GM19238 (cell line): ENCODE measurements around the gene TMEM248.
A peak's percentile ranks its signal among the peaks of the same experiment; 100 is the strongest.
"Not testable (repeated sequence)": the region's sequence is repeated elsewhere in the genome, so short reads cannot be mapped to it uniquely, and the experiment has no call there.

Source experiments
- DNase-seq: peaks from one replicate; pipeline ENCODE4 v3.0.0; 2011; ENCODE audit warnings: low spot score; ENCODE audit not compliant: insufficient read length

The TMEM248 gene

DNA sequence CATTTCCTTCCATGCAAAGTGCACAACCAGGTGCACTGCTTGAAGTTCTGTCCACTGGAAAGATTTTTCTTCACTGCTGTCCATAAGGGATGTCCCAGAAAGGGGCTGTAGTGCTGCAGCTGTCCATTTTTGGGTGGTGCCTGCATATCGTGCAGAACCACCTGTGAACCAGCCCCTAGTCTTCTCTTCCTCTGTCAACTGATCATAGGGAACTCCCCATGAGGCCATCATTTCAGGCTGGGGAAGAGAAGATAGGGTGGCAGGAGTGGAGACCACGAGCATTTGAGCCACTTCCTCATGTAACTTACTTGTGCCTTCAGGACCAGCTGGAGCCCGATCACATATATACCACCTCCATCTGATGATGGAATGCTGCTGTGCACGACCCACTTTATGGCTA, 12.4 kb upstream of the TMEM248 start:
- not testable (repeated sequence) for DNase-seq

DNA sequence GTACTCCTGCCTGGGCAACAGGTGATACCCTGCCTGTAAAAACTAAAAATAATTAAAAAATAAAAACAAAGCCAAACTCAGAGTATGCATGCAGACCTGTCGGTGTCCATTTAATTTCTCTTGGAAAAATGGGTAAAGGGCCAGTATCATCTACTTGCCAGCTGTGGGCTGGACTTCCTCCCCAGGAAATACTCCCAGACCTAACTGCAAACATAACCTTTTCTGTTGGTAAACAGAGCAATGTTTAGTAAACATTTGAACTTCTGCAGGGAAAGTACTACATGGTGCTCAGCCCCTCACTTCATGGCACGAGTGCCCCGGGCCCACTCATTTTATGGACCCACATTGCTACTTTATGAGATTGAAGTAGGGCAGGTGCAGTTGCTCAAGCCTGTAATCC, 10.2 kb upstream of the TMEM248 start:
- no peak for DNase-seq

DNA sequence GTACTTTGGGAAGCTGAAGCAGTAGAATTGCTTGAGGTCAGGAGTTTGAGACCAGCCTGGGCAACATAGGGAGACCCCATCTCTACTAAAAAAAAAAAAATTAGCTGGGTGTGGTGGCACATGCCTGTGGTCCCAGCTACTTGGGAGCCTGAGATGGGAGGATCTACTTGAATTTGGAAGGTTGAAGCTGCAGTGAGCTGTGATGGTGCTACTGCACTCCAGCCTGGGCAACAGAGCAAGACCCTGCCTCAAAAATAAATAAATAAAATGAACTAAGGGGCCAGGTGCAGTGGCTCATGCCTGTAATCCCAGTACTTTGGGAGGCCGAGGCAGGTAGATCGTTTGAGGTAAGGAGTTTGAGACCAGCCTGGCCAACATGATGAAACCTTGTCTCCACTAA, 9.8 kb upstream of the TMEM248 start:
- DNase-seq: not testable (repeated sequence)

DNA sequence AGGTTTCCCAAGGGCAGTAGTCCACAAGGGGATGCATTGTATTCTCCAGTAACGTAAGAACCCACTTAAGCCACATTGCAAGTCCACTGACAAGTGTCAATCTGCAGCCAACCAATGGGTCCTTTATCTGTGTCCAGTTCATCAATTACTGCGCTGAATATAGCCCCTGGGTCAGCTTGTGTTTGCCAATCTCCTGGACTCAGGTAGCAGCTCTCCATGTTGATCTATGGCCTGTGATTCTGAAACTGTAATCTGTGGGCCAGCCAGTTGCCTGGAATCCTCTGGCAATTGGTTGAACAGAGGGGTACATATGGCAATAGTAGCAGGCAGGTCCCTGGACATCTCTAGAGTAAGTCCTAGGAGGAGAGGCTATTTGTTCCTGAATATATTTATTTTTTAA, 8.8 kb upstream of the TMEM248 start:
- no peak for DNase-seq

DNA sequence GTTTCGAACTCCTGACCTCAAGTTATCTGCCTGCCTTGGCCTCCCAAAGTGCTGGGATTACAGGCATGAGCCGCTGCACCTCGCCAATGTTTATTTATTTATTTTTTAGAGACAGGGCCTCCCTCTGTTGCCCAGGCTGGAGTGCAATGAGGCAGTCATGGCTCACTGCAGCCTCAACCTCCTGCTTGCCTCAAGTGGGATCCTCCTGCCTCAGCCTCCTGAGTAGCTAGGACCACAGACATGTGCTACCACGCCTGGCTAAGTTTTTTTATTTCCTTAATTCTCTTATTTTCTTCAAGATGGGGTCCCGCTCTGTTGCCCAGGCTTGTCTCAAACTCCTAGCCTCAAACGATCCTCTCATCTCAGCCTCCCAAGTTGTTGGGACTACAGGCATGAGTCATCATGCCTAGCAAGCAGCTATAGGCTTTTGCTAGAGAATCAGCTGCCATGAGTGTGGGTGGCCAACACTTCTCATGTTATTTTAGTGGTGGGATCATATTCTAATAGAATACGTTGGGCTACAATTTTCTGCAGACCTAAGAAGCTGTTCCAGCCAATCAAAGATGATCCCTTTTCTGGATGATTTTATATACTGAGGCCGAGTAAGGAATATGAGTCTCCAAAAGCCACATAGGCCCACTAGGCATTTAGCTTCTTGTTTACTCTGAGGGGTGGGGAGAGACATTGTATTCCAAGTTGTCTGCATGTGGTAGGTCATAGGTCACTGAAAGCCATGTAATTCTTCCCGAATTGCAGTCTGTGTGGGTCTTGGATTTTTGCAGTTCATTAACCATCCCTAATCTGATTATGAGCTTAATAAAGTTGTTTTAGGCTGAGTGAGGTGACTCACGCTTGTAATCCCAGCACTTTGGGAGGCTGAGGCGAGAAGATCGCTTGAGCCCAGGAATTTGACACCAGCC, 7.6 kb upstream of the TMEM248 start:
- DNase-seq: no peak

DNA sequence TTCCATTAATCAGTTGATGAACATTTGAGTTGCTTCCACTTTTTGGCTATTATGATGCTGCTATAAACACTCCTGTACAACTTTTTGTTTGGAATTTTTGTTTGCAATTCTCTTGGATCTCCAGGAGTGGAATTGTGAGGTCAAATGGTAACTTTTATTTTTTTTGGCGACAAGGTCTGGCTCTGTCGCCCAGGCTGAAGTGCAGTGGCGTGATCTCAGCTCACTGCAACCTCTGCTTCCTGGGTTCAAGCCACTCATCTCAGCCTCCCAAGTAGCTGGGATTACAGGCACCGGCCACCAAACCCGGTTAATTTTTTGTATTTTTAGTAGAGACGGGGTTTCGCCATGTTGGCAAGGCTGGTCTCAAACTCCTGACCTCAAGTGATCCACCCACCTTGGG, 3.1 kb upstream of the TMEM248 start:
- not testable (repeated sequence) for DNase-seq

DNA sequence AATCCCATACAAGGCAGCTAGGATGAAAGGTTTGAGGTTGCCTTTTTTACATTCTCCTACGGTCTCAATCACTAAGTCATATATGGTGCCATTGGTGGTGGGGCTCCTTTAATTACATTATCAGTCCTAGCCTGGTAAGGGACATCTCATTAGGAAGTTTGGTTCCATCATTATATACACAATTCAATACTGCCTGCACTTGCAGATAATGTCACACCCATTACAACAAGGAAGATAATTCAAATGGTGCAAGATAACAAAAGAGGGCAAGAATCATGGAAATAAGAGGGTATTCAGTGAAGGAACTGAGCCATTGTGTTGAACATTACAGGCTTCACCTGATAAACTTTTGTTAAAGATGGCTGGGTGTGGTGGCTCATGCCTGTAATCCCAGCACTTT, 1.7 kb upstream of the TMEM248 start:
- DNase-seq: no peak

DNA sequence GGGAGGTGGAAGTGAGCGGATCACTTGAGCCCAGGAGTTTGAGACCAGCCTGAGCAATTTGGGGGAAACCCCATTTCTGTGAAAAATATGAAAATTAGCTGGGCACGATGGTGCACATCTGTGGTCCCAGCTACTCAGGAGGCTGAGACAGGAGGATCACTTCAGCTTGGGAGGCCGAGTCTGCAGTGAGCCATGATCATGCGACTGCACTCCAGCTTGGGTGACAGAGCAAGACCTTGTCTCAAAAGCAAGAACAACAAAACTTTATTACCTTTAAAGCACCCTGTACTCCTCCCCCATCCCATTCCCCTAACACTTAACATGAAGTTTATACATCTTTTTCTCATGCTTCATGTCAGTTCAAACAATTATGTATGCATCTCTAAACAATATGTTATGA, 1.3 kb upstream of the TMEM248 start:
- DNase-seq: no peak

DNA sequence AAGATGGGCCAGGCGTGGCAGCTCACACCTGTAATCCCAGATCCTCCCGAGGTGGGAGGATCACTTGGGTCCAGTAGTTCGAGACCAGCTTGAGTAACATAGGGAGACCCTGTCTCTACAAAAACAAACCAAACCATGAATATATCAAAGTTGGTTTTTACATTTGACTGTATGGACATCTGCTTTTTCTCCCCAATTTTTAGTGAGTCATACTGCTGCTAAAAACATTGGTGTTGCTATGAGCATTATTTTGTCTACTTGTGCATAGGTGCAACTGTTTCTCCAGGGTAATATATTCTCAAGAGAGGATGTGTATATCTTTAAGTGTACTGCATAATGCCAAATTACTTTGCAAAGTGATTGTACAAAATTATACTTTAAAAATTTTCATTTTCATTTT, 769 bp upstream of the TMEM248 start:
- no peak for DNase-seq

DNA sequence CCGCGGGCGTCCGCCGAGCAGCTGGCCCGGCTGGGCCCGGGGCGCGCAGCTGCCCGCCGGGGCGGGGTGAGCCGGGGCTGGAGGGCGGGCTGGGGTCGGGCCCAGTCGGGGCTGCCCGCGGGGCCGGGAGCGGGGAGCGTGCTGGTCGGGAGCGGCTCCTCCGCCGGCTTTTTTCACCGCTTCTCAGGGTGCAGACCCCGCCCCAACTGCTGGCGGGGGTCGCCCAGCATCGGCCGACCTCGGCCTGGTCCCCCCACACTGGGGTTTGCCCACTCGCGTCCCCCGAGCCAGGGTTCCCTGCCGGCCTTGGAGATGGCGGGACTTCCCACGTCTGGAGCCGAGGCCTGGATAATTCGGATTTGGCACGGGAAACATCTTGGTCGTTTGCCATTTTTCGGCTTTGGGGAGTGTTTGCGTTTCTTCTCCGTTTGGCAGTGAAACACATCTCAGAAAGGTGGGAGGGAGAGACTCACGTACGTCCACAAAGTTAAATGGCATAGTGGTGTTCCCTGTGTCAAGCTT, 432 bp downstream of the TMEM248 start:
- DNase-seq: peak; percentile 28

DNA sequence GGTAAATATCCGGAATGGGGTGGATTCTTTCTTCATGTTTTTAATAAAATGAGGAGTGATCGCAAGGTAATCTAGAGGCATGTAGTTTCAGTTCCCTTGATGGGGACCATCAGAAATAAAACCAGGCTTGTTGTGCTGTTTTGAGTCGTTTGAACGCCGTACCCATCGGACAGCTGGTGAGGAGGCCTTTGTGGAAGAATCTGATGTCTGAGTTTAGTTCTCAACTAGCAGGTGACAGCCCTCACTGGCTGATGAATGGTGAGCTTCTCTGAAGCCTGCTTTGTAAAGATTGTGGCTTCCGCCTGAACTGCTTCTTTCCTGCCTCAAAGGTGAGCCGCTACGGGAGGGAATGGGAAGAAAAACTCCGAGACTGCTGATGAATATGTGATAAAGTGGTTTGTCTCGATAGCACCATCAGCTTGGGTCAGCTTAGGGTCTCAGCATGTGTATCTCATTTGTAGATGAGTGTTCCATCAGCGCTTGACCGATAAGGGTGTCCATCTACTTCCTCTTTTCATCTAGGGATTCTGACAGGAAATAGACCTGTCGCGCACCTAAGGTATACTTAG, 977 bp downstream of the TMEM248 start:
- DNase-seq: peak; percentile 34

DNA sequence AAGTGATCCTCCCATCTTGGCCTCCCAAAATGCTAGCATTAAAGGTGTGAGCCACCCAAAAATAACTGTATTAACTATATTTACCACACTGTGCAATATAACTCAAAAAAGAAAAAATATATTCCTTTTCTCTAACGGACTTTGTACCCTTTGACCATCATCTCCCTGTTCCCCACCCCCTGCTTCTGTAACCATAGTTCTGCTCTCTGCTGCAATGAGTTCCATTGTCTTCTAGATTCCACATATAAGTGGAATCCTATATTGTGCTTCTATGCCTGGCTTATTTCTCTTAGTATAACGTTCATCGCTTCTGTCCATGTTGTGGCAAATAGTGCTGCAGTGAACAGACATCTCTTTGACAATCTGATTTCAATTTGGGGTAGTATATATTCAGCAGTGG, 4.2 kb downstream of the TMEM248 start:
- DNase-seq: no peak

DNA sequence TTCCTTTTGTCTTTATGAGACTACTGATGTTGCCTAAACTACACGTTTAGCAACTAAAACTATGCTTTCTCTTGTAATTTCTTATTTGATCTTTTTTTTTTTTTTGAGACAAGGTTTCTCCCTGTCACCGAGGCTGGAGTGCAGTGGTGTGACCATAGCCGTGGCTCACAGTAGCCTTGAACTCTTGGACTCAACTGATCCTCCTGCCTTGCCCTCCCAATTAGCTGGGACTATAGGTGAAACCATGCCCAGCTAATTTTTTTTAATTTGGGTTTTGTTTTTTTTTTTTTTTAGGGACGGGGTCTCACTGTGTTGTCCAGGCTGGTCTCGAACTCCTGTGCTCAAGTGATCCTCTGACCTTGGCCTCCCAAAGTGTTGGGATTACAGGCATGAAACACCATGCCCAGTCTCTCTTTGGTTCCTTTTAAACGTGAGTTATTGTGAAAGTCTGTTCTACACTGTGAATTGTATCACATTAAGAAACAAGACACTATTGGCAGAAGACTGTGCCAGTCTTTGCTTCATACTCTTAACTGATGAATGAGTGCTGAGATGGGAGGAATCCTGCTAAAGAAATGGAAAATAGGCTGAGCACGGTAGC, 6.4 kb downstream of the TMEM248 start:
- no peak for DNase-seq

DNA sequence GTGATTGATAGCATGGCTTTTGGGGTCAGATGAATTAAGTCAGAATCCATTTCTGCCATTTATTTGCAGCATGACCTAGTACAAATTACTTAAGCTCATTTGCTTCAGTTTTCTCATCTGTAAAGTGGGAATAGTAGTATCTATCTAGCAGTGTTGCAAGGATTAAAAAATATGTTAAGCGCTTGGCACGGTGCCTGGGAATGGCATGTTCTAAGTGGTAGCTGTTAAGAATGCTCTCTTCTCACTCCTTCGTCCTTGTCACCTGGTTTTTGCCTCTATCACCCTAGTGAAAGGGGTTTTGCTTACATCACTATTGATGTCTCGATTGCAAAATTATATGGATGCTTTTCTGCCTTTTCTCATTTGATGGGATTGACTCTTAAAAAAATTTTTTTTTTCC, 7.4 kb downstream of the TMEM248 start:
- DNase-seq: no peak

DNA sequence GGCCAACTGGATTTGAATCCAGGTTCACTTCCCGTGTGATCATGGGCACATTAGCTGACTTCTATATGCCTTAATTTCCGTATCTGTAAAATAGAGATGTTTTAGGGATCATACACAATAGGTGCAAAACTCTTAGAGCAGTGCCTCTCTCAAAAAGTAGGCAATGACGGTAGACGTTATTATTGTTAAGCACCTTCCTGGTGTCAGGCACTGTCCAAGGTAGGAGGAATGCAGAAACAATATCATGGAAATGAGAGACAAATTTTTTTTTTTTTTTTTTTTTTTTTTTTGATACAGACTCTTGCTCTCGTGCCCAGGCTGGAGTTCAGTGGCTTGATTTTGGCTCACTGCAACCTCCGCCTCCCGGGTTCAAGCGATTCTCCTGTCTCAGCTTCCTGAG, 8.1 kb downstream of the TMEM248 start:
- no peak for DNase-seq

DNA sequence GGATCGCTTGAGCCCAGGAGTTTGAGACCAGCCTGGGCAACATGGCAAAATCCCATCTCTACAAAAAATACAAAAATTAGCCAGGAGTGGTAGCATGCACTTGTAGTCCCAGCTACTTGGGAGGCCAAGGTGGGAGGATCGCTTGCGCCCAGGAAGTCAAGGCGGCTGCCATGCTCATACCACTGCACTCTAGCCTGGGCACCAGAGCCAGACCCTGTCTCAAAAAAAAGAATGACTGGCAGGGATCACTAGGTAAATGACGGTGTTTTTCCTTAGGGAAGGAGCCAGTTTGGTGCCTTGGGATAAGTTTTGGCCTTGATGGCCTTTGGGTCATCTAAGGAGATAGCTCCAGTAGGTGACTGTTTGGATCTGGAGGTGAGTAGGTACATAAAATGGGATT, 8.9 kb downstream of the TMEM248 start:
- DNase-seq: no peak

DNA sequence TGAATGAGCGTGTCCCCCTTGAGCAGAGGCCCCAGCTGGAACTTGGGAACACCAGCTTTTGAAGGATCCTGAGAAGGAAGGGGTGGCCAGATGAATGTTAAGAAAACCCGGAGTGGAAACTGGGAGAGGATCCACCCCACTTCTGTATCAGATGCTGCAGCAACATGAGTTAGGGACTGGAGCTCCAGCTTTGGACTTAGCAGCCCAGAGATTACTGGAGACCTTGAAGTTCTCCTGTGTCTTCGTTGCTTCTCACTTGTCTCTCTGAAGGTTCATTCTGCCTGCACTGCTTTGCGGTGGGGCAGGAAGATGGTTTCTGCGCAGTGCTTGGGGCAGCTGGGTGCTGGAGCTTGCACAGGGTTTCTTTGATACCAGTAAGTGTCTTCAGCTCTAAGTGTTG, 9.3 kb downstream of the TMEM248 start:
- DNase-seq: no peak

DNA sequence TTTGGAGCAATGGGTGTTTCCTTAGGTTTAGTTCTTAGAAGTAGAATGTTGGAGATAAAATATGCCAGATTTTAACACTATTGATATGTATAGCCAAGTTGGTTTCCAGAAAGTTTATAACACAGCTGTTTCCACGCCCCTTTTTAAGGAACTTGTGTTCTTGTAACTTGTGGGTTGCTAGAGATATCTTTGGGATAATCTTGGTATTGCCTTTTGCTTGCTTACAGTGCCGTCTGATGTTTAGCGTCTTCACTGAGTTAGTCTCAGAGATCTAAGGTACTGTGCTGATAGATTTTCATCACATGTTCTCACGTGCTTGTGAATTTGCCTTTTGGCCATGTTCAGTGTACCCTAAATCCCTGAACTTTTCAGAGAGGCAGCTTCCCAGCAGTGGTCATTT, 12.4 kb downstream of the TMEM248 start:
- no peak for DNase-seq

DNA sequence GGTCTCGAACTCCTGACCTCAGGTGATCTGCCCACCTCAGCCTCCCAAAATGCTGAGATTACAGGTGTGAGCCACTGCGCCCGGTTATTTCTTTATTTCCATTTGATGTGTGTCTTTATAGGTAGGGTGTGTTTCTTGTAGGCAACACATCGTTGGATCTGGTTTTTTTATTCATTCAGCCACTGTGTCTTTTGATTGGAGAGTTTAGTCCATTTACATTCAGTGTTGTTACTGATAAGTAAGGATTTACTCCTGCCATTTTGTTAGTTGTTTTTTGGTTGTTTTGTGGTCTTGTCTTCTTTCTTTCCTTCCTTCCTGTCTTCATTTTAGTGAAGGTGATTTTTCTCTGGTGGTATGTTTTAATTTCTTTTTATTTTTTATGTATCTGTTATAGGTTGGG, 16.9 kb downstream of the TMEM248 start:
- no peak for DNase-seq

DNA sequence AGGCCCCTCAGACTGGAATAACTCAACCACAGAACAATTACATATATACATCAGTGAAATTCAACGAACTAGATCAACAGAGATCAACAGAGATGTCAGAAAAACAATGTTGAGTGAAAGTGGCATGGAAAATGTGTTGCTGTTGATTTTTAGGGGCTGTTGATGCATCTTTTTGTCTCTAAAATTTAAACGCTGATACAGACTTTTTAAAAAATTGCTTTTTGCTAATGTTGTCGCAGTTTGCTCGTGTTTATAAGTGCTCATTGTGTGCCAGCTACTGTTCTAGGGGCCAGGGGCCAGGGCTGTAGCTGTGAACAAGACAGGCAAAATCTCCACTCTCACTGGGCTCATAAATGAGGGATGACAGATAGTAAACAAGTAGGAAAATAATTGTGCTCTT, 18.3 kb downstream of the TMEM248 start:
- DNase-seq: no peak

DNA sequence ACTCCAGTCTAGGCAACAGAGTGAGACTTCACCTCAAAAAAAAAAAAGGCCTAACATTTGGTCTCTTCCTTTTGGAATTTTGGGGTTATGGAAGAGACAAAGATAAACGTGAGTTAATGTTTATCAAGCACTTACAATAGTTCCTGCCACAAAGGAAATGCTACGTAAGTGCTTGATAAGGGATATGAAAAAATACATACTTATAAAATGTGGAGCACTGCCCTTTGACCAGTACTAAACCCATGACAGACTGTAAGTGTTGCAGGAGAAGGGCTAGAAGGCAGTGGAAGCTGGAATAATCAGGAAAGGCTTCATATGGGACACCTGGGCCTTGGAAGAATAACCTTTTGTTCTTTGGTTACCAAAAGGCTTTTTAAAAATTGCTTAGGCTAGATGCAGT, 25.5 kb downstream of the TMEM248 start:
- no peak for DNase-seq

DNA sequence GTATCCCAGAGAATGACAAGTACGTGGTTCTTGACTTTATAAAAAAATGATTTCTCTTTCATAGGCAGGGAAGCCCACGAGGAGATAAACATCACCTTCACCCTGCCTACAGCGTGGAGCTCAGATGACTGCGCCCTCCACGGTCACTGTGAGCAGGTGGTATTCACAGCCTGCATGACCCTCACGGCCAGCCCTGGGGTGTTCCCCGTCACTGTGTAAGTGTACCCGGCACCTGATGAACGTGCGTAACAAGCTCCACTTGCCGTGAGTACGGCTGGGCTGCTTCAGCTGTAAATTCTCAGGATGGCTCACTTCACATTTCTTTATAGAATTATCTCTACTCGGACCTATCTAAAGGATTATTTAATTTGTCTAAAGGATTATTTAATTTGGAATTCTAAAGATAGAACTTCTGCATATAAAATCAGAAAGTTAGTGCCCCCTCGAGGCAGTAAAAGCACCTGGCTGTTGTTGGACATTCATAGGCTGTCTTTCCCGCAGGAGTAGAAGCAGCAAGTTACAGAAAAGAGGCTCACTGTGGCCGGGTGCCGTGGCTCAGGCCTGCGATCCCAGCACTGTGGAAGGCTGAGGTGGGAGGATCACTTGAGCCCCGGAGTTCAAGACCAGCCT, 27.6 kb downstream of the TMEM248 start:
- no peak for DNase-seq
